Hepatocyte (in vitro differentiated cells): Measurements from ENCODE around the gene PCID2. TPM values are rescaled to one million over a fixed set of nuclear protein-coding genes. Genes with fewer than 3 reads are reported as not detected.

Experiments used
- DNase-seq: peaks from one replicate; pipeline ENCODE4 v3.0.0-alpha.2; 2016; ENCODE audit warnings: low spot score
- H2AFZ ChIP-seq: fragments of 200-600 bp; sonication (generic); 2 replicates; pipeline ENCODE4 v1.6.0; 2016; ENCODE audit warnings: antibody characterized with exemption, mild to moderate bottlenecking
- H3K27ac ChIP-seq: fragments of 200-600 bp; sonication (generic); 2 replicates; pipeline ENCODE4 v1.5.1; 2016; ENCODE audit warnings: mild to moderate bottlenecking
- H3K27me3 ChIP-seq: fragments of 200-600 bp; sonication (generic); 2 replicates; pipeline ENCODE4 v1.6.1; 2016
- H3K36me3 ChIP-seq: fragments of 200-600 bp; sonication (generic); replicated peaks from 2 replicates; pipeline ENCODE4 v1.5.1; 2016; ENCODE audit warnings: low read depth; ENCODE audit not compliant: insufficient read depth
- H3K4me1 ChIP-seq: fragments of 200-600 bp; sonication (generic); 2 replicates; pipeline ENCODE4 v1.5.1; 2016; ENCODE audit warnings: mild to moderate bottlenecking, moderate library complexity; ENCODE audit not compliant: insufficient read depth
- H3K4me2 ChIP-seq: fragments of 200-600 bp; sonication (generic); 2 replicates; pipeline ENCODE4 v1.6.0; 2016
- H3K4me3 ChIP-seq: fragments of 200-600 bp; sonication (generic); 2 replicates; pipeline ENCODE4 v1.5.1; 2016; ENCODE audit warnings: mild to moderate bottlenecking
- H3K79me2 ChIP-seq: fragments of 200-600 bp; sonication (generic); 2 replicates; pipeline ENCODE4 v1.6.0; 2017; ENCODE audit warnings: mild to moderate bottlenecking
- H3K9me2 ChIP-seq: fragments of 200-600 bp; sonication (generic); replicated peaks from 2 replicates; pipeline ENCODE4 v1.6.0; 2017; ENCODE audit warnings: mild to moderate bottlenecking; ENCODE audit not compliant: insufficient read depth
- H3K9me3 ChIP-seq: fragments of 200-600 bp; sonication (generic); 2 replicates; pipeline ENCODE4 v1.5.1; 2016; ENCODE audit warnings: low read depth, mild to moderate bottlenecking
- H4K20me1 ChIP-seq: fragments of 200-600 bp; sonication (generic); 2 replicates; pipeline ENCODE4 v1.6.0; 2016; ENCODE audit warnings: mild to moderate bottlenecking; ENCODE audit not compliant: insufficient read depth, poor library complexity, severe bottlenecking
- EZH2 ChIP-seq: fragments of 200-600 bp; sonication (generic); IDR thresholded peaks from 2 replicates; pipeline ENCODE4 v1.6.1; 2016; ENCODE audit warnings: antibody characterized with exemption, mild to moderate bottlenecking, borderline replicate concordance
- EZH2phosphoT487 ChIP-seq: fragments of 200-600 bp; sonication (generic); IDR thresholded peaks from one replicate; pipeline ENCODE4 v1.6.1; 2018; ENCODE audit warnings: antibody characterized with exemption, mild to moderate bottlenecking, low read depth, moderate library complexity; ENCODE audit not compliant: unreplicated experiment, severe bottlenecking
- WGBS: methylation state at CpG from one replicate; pipeline ENCODE4 v1.1.6; 2016; ENCODE audit warnings: low lambda C conversion rate; ENCODE audit errors: missing lambda C conversion rate; 5-methylcytosine and 5-hydroxymethylcytosine counted together
- polyA plus RNA-seq: library from polyadenylated mRNA; unstranded; fragments of >200 nt; fragmentation: Nextera tagmentation; extraction: Ambion mirVana; gene quantifications from 2 replicates; pipeline ENCODE4 v1.2.1, GENCODE V29; 2016
- total RNA-seq: library from RNA; depleted of rRNA; stranded (reverse); fragments of >200 nt; gene quantifications from 2 replicates; pipeline ENCODE4 v1.2.3, GENCODE V29; 2014
- TF ChIP-seq, protein P1 (sequence below): fragments of 200-600 bp; sonication (generic); IDR thresholded peaks from 2 replicates; pipeline ENCODE4 v1.5.1; 2016; ENCODE audit warnings: antibody characterized with exemption, mild to moderate bottlenecking; ENCODE audit not compliant: poor library complexity

The PCID2 gene
- total and polyA plus RNA-seq, 2 experiments from 2014 or later, result 47.5 to 55.4 TPM

DNA sequence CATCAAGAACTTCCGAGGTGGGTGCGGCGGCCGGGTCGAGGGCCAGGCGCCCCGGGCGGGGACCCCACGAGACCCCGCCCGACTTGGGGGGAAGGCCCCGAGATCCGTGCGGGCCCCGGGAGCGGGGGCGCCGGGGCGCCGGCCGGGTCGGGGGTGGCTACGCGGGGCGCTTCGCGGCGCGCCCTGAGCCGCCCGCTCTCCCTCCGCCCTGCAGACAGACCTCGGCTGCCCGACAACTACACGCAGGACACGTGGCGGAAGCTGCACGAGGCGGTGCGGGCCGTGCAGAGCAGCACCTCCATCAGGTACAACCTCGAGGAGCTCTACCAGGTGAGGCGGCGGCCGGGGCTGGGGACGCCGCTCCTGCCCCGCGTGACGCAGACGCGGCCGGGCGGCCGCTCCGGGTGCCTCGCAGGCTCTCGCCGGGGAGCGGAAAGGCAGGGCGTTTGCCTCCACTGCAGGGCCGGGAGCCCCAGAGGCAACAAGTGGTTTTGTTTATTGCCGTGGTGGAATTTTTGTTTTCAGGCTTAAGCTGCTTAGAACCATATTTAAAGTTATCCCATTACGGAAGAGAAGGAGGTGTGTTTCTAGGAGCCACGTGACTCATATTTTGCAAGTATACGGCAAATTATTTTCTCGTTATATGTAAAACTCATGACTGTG is 1.4 kb upstream of the PCID2 start:
- peak overlapping the region; percentile 87 for H2AFZ ChIP-seq
- H3K9me3 ChIP-seq, result no peaks in the 10 kb centered on the region
- peak overlapping the region; percentile 38 for H3K4me3 ChIP-seq
- peak overlapping the region; percentile 83 for H3K4me2 ChIP-seq
- no peaks in the 10 kb centered on the region for H3K27me3 ChIP-seq
- H3K36me3 ChIP-seq, result no peaks in the 10 kb centered on the region
- H3K27ac ChIP-seq, result peak overlapping the region; percentile 100
- no peaks in the 10 kb centered on the region for H3K9me2 ChIP-seq
- peaks cover 47% of the 10 kb centered on the region for H4K20me1 ChIP-seq
- peak; percentile 82 for DNase-seq
- H3K79me2 ChIP-seq, result peaks cover 85% of the 10 kb centered on the region
- peaks cover 18% of the 10 kb centered on the region for H3K4me1 ChIP-seq
- under 1% methylated on average over 37 of the region's 67 CpGs for WGBS
- no peak for TF ChIP-seq EZH2
- TF ChIP-seq, protein P1, sequence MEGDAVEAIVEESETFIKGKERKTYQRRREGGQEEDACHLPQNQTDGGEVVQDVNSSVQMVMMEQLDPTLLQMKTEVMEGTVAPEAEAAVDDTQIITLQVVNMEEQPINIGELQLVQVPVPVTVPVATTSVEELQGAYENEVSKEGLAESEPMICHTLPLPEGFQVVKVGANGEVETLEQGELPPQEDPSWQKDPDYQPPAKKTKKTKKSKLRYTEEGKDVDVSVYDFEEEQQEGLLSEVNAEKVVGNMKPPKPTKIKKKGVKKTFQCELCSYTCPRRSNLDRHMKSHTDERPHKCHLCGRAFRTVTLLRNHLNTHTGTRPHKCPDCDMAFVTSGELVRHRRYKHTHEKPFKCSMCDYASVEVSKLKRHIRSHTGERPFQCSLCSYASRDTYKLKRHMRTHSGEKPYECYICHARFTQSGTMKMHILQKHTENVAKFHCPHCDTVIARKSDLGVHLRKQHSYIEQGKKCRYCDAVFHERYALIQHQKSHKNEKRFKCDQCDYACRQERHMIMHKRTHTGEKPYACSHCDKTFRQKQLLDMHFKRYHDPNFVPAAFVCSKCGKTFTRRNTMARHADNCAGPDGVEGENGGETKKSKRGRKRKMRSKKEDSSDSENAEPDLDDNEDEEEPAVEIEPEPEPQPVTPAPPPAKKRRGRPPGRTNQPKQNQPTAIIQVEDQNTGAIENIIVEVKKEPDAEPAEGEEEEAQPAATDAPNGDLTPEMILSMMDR, result no peak
- TF ChIP-seq EZH2phosphoT487, result no peak

DNA sequence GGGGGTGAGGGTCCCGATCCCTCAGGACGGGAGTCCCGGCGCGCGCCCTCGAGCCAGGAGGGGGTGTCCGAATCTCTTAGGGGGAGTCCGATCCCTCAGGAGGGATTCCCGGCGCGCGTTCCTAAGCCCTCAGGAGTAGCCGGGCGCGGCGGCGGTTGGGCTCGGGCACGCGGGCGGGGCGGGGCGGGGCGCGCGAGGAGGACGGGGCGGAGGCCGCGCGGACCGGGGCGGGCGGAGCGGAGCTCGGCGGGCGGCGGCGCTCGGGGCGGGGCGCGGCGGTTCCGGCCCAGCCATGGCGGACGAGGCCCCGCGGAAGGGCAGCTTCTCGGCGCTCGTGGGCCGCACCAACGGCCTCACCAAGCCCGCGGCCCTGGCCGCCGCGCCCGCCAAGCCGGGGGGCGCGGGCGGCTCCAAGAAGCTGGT is 878 bp upstream of the PCID2 start, which contains the start of gene CUL4A:
Gene CUL4A (plus strand): TSS at position 278 of the 423 bp plus-strand sequence. CDS start 15 bp downstream, at position 293.
- H3K4me3 ChIP-seq, result peak within 1 kb of the TSS; percentile 100
- peaks cover 85% of the 10 kb centered on the region for H3K79me2 ChIP-seq
- 0% methylated on average over 9 of the region's 66 CpGs for WGBS
- H3K9me2 ChIP-seq, result no peaks in the 10 kb centered on the region
- H3K4me1 ChIP-seq, result peaks cover 18% of the 10 kb centered on the region
- no peaks in the 10 kb centered on the region for H3K9me3 ChIP-seq
- peak within 1 kb of the TSS; percentile 99 for H2AFZ ChIP-seq
- peaks cover 41% of the 10 kb centered on the region for H4K20me1 ChIP-seq
- H3K36me3 ChIP-seq, result no peaks in the 10 kb centered on the region
- peak within 1 kb of the TSS; percentile 94 for H3K4me2 ChIP-seq
- H3K27me3 ChIP-seq, result no peaks in the 10 kb centered on the region
- H3K27ac ChIP-seq, result peak within 1 kb of the TSS; percentile 100
- TF ChIP-seq EZH2phosphoT487, result no peak
- TF ChIP-seq, protein P1, result no peak
- TF ChIP-seq EZH2, result no peak
- DNase-seq, result peak; percentile 92

DNA sequence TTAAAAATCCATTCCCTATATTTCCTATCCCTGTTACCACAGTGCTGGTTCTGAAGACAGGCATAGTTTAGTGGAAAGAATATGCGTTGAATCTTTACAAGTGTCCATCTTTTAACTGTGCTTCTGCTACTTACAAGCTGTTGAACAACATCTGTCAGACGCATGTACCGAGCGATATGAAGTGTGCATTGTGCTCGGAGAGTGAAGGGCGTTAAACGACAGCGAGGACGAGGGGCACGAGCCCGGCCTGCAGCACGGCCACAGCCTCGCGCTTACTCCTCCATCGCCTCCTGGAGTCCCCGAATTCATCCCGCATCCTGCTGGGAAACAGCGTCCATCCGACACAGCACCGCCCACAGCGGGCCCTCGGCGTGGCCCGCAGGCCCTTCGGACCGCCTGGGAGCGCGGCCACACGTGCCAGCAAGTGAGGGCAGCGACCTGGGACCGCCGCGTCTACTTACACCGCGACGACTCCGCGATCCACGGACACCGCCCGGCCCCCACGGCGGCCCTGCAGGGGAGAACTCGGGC is 514 bp downstream of the PCID2 start:
- no peaks in the 10 kb centered on the region for H3K27me3 ChIP-seq
- H3K4me1 ChIP-seq, result peaks cover 25% of the 10 kb centered on the region
- H3K9me3 ChIP-seq, result no peaks in the 10 kb centered on the region
- peak overlapping the region; percentile 100 for H3K27ac ChIP-seq
- peak overlapping the region; percentile 100 for H3K4me3 ChIP-seq
- H3K79me2 ChIP-seq, result peaks cover 85% of the 10 kb centered on the region
- DNase-seq, result peak; percentile 75
- H3K4me2 ChIP-seq, result peak overlapping the region; percentile 94
- no peaks in the 10 kb centered on the region for H3K9me2 ChIP-seq
- no peaks in the 10 kb centered on the region for H3K36me3 ChIP-seq
- TF ChIP-seq EZH2phosphoT487, result no peak
- TF ChIP-seq, protein P1, result no peak
- no peak for TF ChIP-seq EZH2
- WGBS, result under 1% methylated on average over 44 of the region's 44 CpGs
- peak overlapping the region; percentile 99 for H2AFZ ChIP-seq
- H4K20me1 ChIP-seq, result peaks cover 30% of the 10 kb centered on the region
